ACHN (cell line): ENCODE measurements around the gene SRRM4.

Source experiments
- DNase-seq: peaks from one replicate; pipeline ENCODE4 v3.0.0-alpha.2; 2015
- in situ Hi-C: cut with HindIII; loops from 2 replicates; pipeline ENCODE4 v1.10.0; 2017; ENCODE audit warnings: low sequenced_read_pairs, low pct_ligation_motif_present, low pct_unique_long_range_greater_than_20kb

SRRM4 gene

DNA sequence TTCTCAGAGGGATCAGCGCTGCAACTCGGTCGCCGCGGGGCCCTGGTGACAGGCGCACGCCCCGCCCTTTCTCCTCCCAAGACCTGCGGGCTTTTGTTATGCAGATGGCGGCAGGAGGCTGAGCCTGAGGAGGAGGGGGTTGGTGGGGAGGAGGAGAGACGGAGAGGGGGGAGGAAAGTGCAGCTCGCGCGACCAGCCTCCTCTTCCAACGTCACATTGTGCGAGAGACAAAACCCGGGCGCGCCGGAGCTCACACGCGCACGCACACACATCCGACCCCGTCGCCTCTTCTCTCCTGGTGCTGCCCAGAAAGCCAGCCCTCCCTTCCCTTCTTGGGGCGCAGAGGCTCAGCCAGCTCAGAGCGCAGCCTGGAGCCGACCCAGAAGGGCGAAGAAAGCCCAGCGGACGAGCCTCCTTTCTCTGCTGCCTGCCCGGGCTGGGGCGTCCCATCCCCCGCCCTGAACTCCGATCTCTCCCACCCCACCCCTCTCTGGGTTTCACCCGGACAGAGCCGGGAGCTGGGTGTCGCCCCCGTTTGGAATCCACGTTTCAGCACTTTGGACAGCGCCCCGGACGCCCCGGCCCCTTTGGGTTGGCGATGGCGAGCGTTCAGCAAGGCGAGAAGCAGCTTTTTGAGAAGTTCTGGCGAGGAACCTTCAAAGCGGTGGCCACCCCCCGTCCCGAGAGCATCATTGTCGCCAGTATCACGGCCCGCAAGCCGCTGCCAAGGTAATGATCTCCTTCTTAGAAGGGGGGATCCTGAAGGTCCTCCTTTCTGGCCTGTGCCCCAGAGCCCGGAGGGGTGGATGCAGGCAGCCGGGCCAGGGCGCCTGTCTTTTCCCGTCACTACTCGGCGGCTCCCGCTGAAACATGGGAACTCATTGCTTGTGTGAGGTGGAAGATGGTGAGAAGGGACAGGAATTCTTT, at the start of gene SRRM4:
SRRM4 (plus strand) TSS at position 257 of the 927 bp plus-strand sequence; CDS start at position 599, 342 bp downstream.
- DNase-seq = no peak

DNA sequence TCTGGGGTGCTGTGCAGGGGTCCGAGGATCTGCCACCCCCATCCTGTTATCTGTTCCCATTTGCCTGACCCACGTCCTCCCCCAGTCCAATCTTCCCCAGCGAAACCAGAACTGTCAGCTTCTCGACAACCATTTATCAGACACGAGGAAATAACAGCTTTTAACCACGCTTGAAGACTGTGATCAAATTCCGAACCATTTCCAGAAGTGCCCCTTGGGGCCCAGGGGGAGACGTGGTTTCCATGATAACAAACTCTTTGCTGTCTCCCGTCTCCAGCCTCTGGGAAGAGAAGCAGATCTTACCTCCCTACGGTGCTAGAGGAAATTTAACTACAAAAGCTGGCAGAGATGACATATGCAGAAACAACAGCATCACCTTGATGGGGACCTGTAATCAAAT, 35.1 kb upstream of the SRRM4 start:
- in situ Hi-C loops = no loop called here
- no peak for DNase-seq

More for the DNA sequence above, at the start of gene SRRM4:
- in situ Hi-C loops = no loop called here

DNA sequence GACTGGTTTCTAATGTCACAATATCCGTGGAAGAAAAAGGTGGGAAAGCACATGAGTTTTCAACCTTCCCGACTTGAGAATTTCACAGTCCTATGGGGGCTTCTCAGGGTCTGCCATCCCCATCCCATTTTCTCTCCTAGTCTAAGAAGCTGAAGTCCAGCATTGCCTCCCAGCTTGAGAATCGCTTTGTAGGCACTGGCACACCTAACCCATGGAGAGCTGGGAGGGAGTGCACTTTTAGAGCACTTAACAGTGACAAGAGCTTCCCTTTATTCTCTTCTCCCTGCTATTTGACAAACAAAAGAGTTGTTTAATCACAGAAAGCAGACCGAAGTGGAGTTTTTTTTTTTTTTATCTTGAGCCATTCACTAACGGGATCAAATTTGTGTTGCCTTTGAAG, 22.8 kb upstream of the SRRM4 start:
- DNase-seq = no peak
- in situ Hi-C loops = no loop called here

DNA sequence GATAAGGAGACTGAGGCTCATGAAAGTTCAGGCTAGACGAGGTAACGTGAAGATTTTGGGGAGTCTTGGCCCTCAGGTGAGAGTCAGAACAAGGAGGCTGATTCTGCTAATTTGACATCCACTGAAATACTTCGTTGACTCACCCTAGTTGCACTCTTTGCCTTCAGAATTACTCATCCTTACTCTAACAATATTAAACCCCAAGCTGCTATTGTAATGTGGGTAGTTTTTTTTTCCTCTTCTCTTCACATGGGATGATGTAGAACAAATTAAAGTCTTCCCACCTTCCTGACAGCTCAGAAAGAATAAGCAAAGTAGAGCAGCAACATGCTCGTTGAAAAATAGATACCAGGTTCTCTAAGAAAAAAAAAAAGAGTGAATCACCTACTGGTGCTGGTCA, 22.0 kb upstream of the SRRM4 start:
- no peak for DNase-seq
- in situ Hi-C loops = no loop called here

DNA sequence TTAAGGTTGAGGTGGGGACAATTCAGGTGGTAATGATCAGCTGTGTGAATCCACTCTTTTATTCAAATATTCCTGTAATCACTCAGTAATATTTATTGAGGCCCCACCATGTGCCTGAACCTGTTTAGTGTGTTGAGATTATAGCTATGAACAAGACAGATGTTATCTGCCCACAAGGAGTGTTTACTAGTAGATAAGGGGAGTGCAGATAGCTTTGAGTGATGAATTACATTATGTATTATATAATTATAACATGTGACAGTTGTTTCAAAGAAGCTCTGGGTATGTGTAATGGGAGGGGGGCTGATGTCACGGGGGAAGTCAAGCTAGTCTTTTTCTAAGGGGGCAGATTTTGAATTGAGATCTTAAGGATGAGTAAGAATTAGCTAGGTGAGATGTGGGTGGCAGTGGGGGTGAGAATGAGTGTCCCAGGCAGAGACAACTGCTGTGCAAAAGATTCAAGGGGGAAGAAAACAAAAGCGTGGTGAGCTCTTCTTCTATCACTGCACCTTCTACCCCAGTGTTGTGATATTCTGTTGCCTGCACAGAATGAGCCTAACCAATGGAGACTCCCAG, 21.3 kb upstream of the SRRM4 start:
- DNase-seq = no peak
- in situ Hi-C loops = no loop called here

- no peak for DNase-seq
- in situ Hi-C loops = no loop called here
Observed at GRCh38 chr12:118960865-118961264, 20.5 kb upstream of the SRRM4 start.

- in situ Hi-C loops = no loop called here
- DNase-seq = no peak
Observed at GRCh38 chr12:118964988-118965387, 16.4 kb upstream of the SRRM4 start.

DNA sequence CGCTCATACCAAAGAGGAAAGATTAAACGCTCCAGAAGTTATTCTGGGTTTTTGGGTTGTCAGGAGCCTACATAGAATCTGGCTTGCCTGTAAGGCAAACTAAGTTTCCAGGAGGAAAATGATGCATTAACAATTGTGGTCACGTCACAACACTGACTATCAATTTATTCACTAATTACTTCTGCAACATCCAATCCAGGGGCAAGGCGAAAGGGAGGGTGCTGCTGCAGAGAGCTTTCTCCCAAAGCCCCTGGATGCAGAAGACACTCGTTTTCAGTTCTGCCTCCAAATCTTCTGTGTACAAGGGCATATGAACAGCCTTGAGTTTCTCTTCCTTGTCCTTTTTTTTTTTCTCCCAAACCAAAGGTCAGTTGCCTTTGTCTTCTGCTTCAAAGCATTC, 10.5 kb upstream of the SRRM4 start:
- DNase-seq = no peak
- in situ Hi-C loops = no loop called here

DNA sequence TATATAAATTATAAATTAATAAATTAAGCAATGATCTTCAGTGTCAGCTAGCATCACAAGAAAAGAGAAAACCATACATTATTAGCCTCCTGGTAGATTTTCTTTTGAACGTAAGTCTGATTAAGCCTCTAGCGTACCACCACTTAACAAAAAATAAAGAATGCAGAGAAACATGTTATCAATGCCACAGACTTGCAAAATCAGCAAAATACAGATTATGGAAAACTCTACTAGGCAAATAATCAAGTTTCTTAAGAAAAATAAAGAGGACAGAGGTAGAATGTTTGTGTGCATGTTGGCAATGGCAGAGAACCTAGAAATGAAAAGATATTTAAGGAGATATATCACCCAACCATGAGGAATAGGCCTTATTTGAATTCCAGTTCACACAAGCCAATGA, 8.4 kb upstream of the SRRM4 start:
- in situ Hi-C loops = no loop called here

DNA sequence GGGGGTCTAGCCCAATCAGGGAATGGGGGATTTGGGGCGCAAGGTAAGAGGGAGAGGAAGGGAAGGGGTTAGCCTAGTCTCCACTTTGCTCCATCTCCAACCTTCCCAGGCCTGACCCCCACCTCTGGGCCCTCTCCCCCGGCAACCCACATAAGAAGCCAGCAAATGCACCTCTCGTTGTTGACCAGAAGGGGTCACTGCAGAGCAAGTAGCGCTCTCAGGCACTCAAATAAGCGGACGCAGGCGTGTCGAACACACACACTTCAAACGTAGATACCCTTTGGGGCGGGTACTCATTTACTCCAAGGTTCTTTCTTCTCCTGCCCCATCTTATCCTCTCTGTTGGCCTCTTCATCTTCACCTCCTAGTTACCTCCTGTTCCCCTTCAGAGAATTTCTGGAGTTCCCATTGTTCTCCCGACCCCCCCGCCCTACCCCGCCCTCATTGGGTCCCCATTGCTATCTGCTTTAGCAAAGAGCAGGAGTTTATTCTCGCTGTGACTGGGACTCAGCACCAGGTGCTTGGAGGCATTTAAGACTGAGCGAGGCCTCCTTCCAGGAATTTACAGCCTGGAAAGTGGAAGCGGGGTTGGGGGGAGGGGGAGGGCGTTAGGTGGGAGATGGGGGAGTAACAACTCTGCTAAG, 1.5 kb upstream of the SRRM4 start:
- in situ Hi-C loops = no loop called here
- peak; percentile 78 for DNase-seq

More for the DNA sequence above, 8.4 kb upstream of the SRRM4 start:
- DNase-seq = no peak

- in situ Hi-C loops = no loop called here
- DNase-seq = no peak
Observed at GRCh38 chr12:118980407-118981014, 830 bp upstream of the SRRM4 start.

DNA sequence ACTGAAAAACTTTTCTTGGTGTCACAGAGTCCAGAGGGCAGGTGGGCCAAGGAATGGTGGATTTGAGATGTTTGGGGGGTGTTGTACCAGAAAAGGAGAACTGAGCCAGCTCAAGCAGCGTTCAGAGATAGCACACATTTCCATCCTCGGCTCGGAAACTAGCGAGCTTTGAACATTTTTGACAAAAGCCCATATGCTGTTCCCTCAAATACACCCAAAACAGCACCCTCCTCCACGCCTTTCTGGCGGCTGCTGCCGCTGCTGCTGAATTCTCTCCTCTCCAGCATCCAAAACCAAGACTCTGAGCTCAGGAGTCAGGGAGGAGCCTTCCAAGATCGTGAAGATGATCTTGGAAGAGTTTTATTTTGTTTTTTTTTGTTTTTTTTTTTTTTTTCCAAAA, 961 bp downstream of the SRRM4 start:
- in situ Hi-C loops = no loop called here
- no peak for DNase-seq

- DNase-seq = no peak
- in situ Hi-C loops = no loop called here
Observed at GRCh38 chr12:118982984-118983761, 1.8 kb downstream of the SRRM4 start.

DNA sequence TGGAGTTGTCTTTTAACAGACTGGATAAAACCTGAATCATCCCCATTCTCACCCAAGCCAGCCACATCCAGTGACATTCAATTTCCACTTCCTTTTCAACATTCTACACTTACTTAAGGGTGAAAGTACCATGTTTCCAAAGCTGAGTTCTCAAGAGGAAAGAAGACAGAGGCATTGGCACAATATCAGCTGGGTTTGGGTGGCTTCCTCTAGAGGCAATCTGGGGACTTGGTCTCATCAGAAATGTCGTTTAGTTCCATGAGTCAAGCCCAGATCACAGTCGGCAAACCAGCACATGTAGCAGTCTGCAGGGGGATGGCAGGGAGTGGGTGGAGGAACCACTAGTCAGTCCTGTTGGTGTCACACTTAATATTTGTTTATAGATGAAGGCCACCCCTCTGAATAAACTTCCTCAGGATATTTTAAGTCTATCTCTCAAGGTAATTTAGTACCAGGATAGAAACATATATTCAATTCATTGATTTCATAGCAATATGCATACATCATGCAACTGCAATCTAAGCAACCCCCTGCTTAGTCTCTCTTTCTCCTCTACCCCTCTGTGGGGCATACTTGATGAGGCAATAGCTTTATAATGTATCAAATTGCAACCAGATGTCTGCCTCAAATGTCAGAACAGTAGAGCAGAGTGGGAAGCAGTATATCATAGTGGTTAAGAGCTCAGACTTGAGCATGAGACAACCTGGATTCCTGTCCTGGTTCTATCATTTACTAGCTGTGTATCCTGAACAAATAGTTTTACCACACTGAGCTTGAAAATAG, 3.0 kb downstream of the SRRM4 start:
- DNase-seq = no peak
- in situ Hi-C loops = no loop called here

GRCh38 chr12:118986050-118986449, 4.7 kb downstream of the SRRM4 start:
- in situ Hi-C loops = no loop called here
- no peak for DNase-seq

DNA sequence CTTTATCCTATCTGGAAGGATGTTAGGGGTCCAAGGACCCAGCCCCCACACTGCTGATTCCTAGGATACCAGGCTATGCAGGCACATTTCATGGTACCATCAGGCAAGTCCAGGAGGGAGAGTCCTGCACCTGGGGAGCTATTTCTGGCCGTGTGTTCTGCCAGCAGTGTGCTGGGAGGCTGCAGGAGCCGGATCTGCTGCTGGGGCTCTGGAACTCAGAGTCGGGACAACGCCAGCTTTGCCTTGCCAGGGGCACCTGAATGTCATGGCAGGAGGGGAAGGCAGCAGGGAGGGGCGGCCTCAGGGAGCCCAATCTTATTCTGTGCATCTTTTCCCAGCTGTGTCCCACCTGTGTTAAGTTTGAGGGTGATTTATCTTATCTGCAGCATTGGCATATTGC, 17.8 kb downstream of the SRRM4 start:
- in situ Hi-C loops = no loop called here
- DNase-seq = no peak

- in situ Hi-C loops = no loop called here
- DNase-seq = no peak
Observed at GRCh38 chr12:119005085-119005484, 23.7 kb downstream of the SRRM4 start.

GRCh38 chr12:119005913-119006312, 24.6 kb downstream of the SRRM4 start:
- in situ Hi-C loops = no loop called here
- DNase-seq = no peak
